Mesodermal cell (in vitro differentiated cells): Measurements from ENCODE around the gene POLA1.
"Not testable (repeated sequence)": the region's sequence is repeated elsewhere in the genome, so short reads cannot be mapped to it uniquely, and the experiment has no call there.

Experiments used
- H3K27ac ChIP-seq: 2 replicates; pipeline ENCODE4 v1.7.0; 2013; ENCODE audit warnings: mild to moderate bottlenecking, low read depth, low read length, moderate library complexity; ENCODE audit not compliant: severe bottlenecking
- H3K36me3 ChIP-seq: 2 replicates; pipeline ENCODE4 v1.7.1; 2013; ENCODE audit warnings: mild to moderate bottlenecking, low read length, moderate library complexity; ENCODE audit not compliant: control insufficient read depth, insufficient read depth
- H3K4me1 ChIP-seq: one replicate; pipeline ENCODE4 v1.7.1; 2013; ENCODE audit warnings: mild to moderate bottlenecking, low read length; ENCODE audit not compliant: insufficient read depth, control insufficient read depth, poor library complexity, severe bottlenecking
- H3K4me3 ChIP-seq: 2 replicates; pipeline ENCODE4 v1.7.0; 2013; ENCODE audit warnings: low read length, control low read depth, mild to moderate bottlenecking; ENCODE audit not compliant: insufficient read depth, poor library complexity, severe bottlenecking; ENCODE audit errors: extremely low read depth
- H3K9me3 ChIP-seq: 2 replicates; pipeline ENCODE4 v1.7.1; 2013; ENCODE audit warnings: mild to moderate bottlenecking, low read length, moderate library complexity; ENCODE audit not compliant: control insufficient read depth
- WGBS, 2 experiments: methylation state at CpG; one replicate each; pipeline ENCODE4 v1.1.5; 2013; ENCODE audit warnings: missing lambda C conversion rate in 2 of 2; ENCODE audit not compliant: insufficient coverage in 2 of 2; 5-methylcytosine and 5-hydroxymethylcytosine counted together

Gene POLA1

DNA sequence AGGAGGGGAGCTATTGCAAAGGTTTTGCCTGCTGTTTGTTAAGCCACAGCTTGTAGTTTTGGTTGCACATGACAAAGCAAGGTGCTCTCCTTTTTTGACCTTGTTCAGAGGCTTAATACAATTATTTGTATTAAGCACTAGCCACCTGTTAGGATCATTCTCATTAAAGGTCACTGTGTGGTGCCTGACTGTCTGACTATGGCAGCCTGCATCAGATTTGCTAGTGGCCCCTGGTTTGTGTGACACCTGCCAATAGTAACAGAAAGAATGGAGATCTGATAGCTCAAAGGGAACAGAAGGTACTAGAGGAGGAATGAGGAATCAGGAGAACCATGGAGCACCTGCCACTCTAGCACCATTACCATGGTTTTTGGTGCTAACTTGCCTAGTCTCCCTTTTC is 102.5 kb downstream of the POLA1 start:
- no peak overlapping the region for H3K27ac ChIP-seq

GRCh38 chrX:24799078-24799477 is 105.4 kb downstream of the POLA1 start:
- WGBS, 2 experiments: 100% methylated on average over 1 of the region's 4 CpGs; no CpG with 5 or more reads in 1 of the 2 experiments
- no peaks in the 10 kb centered on the region for H3K9me3 ChIP-seq
- no peak overlapping the region for H3K4me3 ChIP-seq
- no peak overlapping the region for H3K27ac ChIP-seq
- H3K4me1 ChIP-seq: no peaks in the 10 kb centered on the region
- H3K36me3 ChIP-seq: peaks cover 8% of the 10 kb centered on the region

More for the DNA sequence above, 102.5 kb downstream of the POLA1 start:
- H3K36me3 ChIP-seq: peaks cover 11% of the 10 kb centered on the region
- no peak overlapping the region for H3K4me3 ChIP-seq
- no peaks in the 10 kb centered on the region for H3K4me1 ChIP-seq
- no peaks in the 10 kb centered on the region for H3K9me3 ChIP-seq

GRCh38 chrX:24799565-24799964 is 105.8 kb downstream of the POLA1 start:
- no CpG with 5 or more reads among the region's 2 CpGs for WGBS, 2 experiments
- Histone ChIP-seq H3K9me3 (no peaks in the 10 kb centered on the region), H3K27ac (no peak overlapping the region)

GRCh38 chrX:24805201-24805600 is 111.5 kb downstream of the POLA1 start:
- WGBS, 2 experiments: 90 to 100% methylated on average over 2 of the region's 7 CpGs
- Histone ChIP-seq H3K4me3 (no peak overlapping the region), H3K4me1 (no peaks in the 10 kb centered on the region), H3K36me3 (peaks cover 8% of the 10 kb centered on the region), H3K9me3 (no peaks in the 10 kb centered on the region), H3K27ac (no peak overlapping the region)

More at GRCh38 chrX:24799565-24799964, 105.8 kb downstream of the POLA1 start:
- Histone ChIP-seq H3K36me3 (peaks cover 8% of the 10 kb centered on the region), H3K4me3 (no peak overlapping the region), H3K4me1 (no peaks in the 10 kb centered on the region)

DNA sequence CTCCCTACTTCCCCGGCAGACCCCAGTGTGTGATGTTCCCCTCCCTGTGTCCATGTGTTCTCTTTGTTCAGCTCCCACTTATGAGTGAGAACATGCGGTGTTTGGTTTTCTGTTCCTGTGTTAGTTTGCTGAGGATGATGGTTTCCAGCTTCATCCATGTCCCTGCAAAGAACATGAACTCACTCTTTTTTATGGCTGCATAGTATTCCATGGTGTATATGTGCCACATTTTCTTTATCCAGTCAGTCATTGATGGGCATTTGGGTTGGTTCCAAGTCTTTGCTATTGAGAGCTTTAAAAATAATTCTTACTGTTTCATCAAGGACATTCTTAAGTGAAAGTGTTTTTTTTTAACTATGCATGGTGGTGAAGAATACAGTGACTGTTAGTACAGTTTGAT is 126.1 kb downstream of the POLA1 start:
- WGBS, 2 experiments: no CpG with 5 or more reads among the region's 2 CpGs

GRCh38 chrX:24828147-24828546 is 134.4 kb downstream of the POLA1 start:
- Histone ChIP-seq H3K4me3 (no peak overlapping the region), H3K27ac (no peak overlapping the region), H3K4me1 (no peaks in the 10 kb centered on the region), H3K36me3 (peaks cover 27% of the 10 kb centered on the region), H3K9me3 (no peaks in the 10 kb centered on the region)
- WGBS, 2 experiments: 80 to 100% methylated on average over 1 of the region's 2 CpGs

More for the DNA sequence above, 126.1 kb downstream of the POLA1 start:
- H3K4me3 ChIP-seq, H3K4me1 ChIP-seq, H3K9me3 ChIP-seq, H3K27ac ChIP-seq: not testable (repeated sequence)
- peaks cover 12% of the 10 kb centered on the region for H3K36me3 ChIP-seq

GRCh38 chrX:24828600-24828999 is 134.9 kb downstream of the POLA1 start:
- no peak overlapping the region for H3K27ac ChIP-seq
- no peaks in the 10 kb centered on the region for H3K9me3 ChIP-seq
- no peaks in the 10 kb centered on the region for H3K4me1 ChIP-seq
- 100% methylated on average over 1 of the region's 2 CpGs; no CpG with 5 or more reads in 1 of the 2 experiments for WGBS, 2 experiments
- no peak overlapping the region for H3K4me3 ChIP-seq
- H3K36me3 ChIP-seq: peaks cover 27% of the 10 kb centered on the region

- Histone ChIP-seq H3K27ac (no peak overlapping the region), H3K4me1 (no peaks in the 10 kb centered on the region), H3K9me3 (no peaks in the 10 kb centered on the region), H3K36me3 (peaks cover 11% of the 10 kb centered on the region), H3K4me3 (no peak overlapping the region)
- WGBS, 2 experiments: 88% methylated on average over 1 of the region's 5 CpGs; no CpG with 5 or more reads in 1 of the 2 experiments
These were observed 140.0 kb downstream of the POLA1 start for GRCh38 chrX:24833695-24834094.

DNA sequence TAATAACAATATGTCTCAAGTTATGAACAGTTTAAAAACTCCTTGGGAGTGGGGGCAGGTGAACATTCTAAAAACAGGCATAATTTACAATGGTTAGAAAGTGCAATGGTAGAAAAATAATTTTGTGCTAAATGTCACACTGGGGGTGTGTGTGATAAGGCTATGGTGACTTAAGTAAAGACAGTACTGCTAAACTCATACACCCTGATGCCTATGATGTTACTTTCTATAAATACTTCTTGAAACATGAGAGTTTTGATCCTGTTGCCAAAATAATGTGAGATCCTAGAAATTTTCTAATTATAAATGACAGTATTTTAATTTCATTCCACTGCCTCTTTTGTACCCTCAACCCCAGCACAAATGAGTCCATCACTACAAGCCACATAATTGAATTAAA is 144.2 kb downstream of the POLA1 start:
- Histone ChIP-seq H3K4me3 (no peak overlapping the region), H3K9me3 (no peaks in the 10 kb centered on the region), H3K36me3 (no peaks in the 10 kb centered on the region), H3K4me1 (no peaks in the 10 kb centered on the region), H3K27ac (no peak overlapping the region)

DNA sequence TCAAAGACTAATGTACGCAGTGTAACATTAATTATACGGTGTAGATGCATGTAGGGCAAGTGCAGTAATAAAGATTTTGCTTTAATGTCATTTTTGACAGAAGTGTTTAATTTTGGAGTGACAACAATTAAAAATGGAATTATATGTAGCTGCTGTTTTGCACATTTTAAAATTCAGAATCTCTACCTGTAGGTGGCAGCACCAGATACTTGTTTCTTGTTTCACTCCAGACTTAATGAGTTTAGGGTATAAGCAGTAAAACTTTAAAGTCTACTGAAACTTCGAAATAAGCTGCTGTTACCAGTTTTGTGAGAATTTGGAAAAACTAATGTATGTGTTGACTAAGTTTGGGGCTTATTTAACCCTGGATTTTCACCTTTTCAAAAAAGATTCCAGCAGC is 144.9 kb downstream of the POLA1 start:
- 55 to 93% methylated on average over 2 of the region's 3 CpGs for WGBS, 2 experiments
- Histone ChIP-seq H3K4me3 (no peak overlapping the region), H3K27ac (no peak overlapping the region), H3K9me3 (no peaks in the 10 kb centered on the region), H3K36me3 (no peaks in the 10 kb centered on the region), H3K4me1 (no peaks in the 10 kb centered on the region)

DNA sequence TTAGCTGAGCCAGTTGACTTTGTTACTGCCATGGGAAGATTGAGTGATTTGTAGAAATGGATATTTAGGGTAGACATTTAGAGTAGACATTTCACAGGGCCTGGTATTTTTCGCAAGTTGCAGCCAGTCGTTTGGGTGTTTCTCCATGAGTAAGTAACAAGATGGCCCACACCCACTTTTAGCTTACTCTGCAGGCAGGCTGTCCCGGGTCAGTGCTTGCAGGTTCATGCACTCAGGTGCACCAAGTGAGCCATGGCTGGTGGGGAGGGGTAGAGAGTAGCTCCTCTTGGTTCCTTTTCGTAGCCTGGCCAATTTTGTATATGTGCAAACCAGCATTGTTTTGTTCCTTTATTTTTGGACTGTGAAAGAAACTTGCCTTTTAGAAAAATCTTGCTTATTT is 145.6 kb downstream of the POLA1 start:
- H3K4me3 ChIP-seq: no peak overlapping the region
- no peaks in the 10 kb centered on the region for H3K4me1 ChIP-seq
- H3K36me3 ChIP-seq: no peaks in the 10 kb centered on the region
- WGBS, 2 experiments: 80% methylated on average over 1 of the region's 4 CpGs; no CpG with 5 or more reads in 1 of the 2 experiments
- no peak overlapping the region for H3K27ac ChIP-seq
- H3K9me3 ChIP-seq: no peaks in the 10 kb centered on the region
